ENCODE data around the gene ZNF384. TPM values are rescaled to one million over a fixed set of nuclear protein-coding genes. Genes with fewer than 3 reads are reported as not detected.
A peak's percentile ranks its signal among the peaks of the same experiment; 100 is the strongest.

The ZNF384 gene
- total and polyA plus RNA-seq, 10 of the 15 experiments (the other 5 are each of a cell fraction or from before 2014, with no cell fraction given), result 0.46 to 81.5 (median 30.5) TPM

GRCh38 chr12:6688999-6689882 lies at the start of gene ZNF384 (continued):
- TF ChIP-seq SREBF2 (IDR thresholded peaks at IDR 0.05; ENCODE audit: low read length) (peak; percentile 61; the same call in 1 of the 2 replicates), TAF1 (IDR thresholded peaks at IDR 0.05; ENCODE audit: borderline replicate concordance, low read depth, low read length) (peak; percentile 65), BCLAF1 (IDR thresholded peaks at IDR 0.05) (no peak), WRNIP1 (IDR thresholded peaks at IDR 0.05; ENCODE audit: borderline replicate concordance, low read depth, low read length) (0 out of 2 replicates have a peak, but pooled peaks have one; percentile 31), HDAC6 (IDR thresholded peaks at IDR 0.05; ENCODE audit: unreplicated experiment) (no peak), RELB (IDR thresholded peaks at IDR 0.05; ENCODE audit: low read depth) (peak; percentile 58; the same call in 1 of the 2 replicates), MYB (IDR thresholded peaks at IDR 0.05; ENCODE audit: borderline replicate concordance, low read depth, low read length) (no peak), FOXK2 (IDR thresholded peaks at IDR 0.05) (peak; percentile 64; the same call in 1 of the 2 replicates), CEBPZ (IDR thresholded peaks at IDR 0.05; ENCODE audit: low read depth, low read length) (no peak), SP1 (IDR thresholded peaks at IDR 0.05; ENCODE audit: low read depth, low read length) (peak; percentile 53), YY1 (IDR thresholded peaks at IDR 0.05; ENCODE audit: low read depth, low read length) (peak; percentile 77), ZNF217 (IDR thresholded peaks at IDR 0.05) (no peak), MTA2 (IDR thresholded peaks at IDR 0.05; ENCODE audit: low read depth) (peak; percentile 77), MTA3 (IDR thresholded peaks at IDR 0.05; ENCODE audit: borderline replicate concordance, low read length) (no peak; the same call in 1 of the 2 replicates), ZBTB33 (IDR thresholded peaks at IDR 0.05) (no peak)
